ENCODE results near the gene NKX2-4. TPM values are rescaled to one million over a fixed set of nuclear protein-coding genes. Genes with fewer than 3 reads are reported as not detected.

NKX2-4 gene
- total RNA-seq, 1 experiment from 2014 or later: 0.15 TPM

GRCh38 chr20:21378259-21378658 is 19.1 kb downstream of the NKX2-4 start:
- H3K4me1 Mint-ChIP-seq: peaks cover 9 to 11% of the 10 kb centered on the region in 2 experiments; a peak in 3 of 4 replicates
- no peak overlapping the region for H4K91ac ChIP-seq (ENCODE audit: insufficient read length, low read depth, low read length)
- no peaks in the 10 kb centered on the region for H3K27me3 Mint-ChIP-seq (ENCODE audit: low read depth)
- no peak overlapping the region for H3K4me2 ChIP-seq (ENCODE audit: insufficient read depth, insufficient read length, low read length)
- H2BK12ac ChIP-seq (ENCODE audit: insufficient read length, low read depth, low read length): no peak overlapping the region
- no peaks in the 10 kb centered on the region for H4K20me1 ChIP-seq (ENCODE audit: control insufficient read depth, insufficient read depth, insufficient read length)
- no peaks in the 10 kb centered on the region for H3K9me3 ChIP-seq (ENCODE audit: control insufficient read depth, low read depth, low read length)
- WGBS (ENCODE audit: extremely low coverage, insufficient read length, low lambda C conversion rate): no CpG with 5 or more reads among the region's 5 CpGs
- H3K4ac ChIP-seq (ENCODE audit: low read depth, low read length): no peak overlapping the region
- no peak overlapping the region for H2BK5ac ChIP-seq (ENCODE audit: insufficient read length, low read length)
- no peak overlapping the region for H2BK120ac ChIP-seq (ENCODE audit: low read depth, low read length, poor library complexity, severe bottlenecking)
- H3K27ac Mint-ChIP-seq: no peak overlapping the region
- no peak overlapping the region for H3K27ac ChIP-seq (ENCODE audit: insufficient read length, low read depth, low read length)
- H3K36me3 Mint-ChIP-seq (ENCODE audit: insufficient read depth in 1 of 3, low read depth in 3 of 3): peaks cover 4 to 30% (median 29%) of the 10 kb centered on the region in 3 experiments; a peak in 5 of 7 replicates
- H3K14ac ChIP-seq (ENCODE audit: insufficient read depth, low read length): no peak overlapping the region
- no peak overlapping the region for H2AFZ ChIP-seq (ENCODE audit: low read length)
- no peaks in the 10 kb centered on the region for H3K9me3 Mint-ChIP-seq
- TF ChIP-seq CTCF (conservative IDR thresholded peaks at IDR 0.05): no peak
- H2BK20ac ChIP-seq (ENCODE audit: low read depth, low read length, poor library complexity, severe bottlenecking): no peak overlapping the region
- no peak overlapping the region for H3K23ac ChIP-seq (ENCODE audit: insufficient read length, low read depth, low read length)
- no peak overlapping the region for H3K4me3 Mint-ChIP-seq
- no peak overlapping the region for H2BK15ac ChIP-seq (ENCODE audit: low read depth, low read length)
- H3K9ac ChIP-seq (ENCODE audit: extremely low read depth, insufficient read length, low read length): no peak overlapping the region
- H3K56ac ChIP-seq (ENCODE audit: insufficient read length, low read depth, low read length): no peak overlapping the region
- no peak for DNase-seq
- no peaks in the 10 kb centered on the region for H3K79me1 ChIP-seq (ENCODE audit: insufficient read depth, low read depth, low read length, poor library complexity, severe bottlenecking)
- H3K27me3 ChIP-seq (ENCODE audit: insufficient read depth, low read length): no peaks in the 10 kb centered on the region
- H3T11ph ChIP-seq (ENCODE audit: low read length): no peak overlapping the region
- H4K5ac ChIP-seq (ENCODE audit: insufficient read length, low read depth, low read length): no peak overlapping the region
- H4K8ac ChIP-seq (replicated peaks; ENCODE audit: insufficient read length, low read depth, low read length): no peak overlapping the region
- H2AK5ac ChIP-seq (ENCODE audit: insufficient read length, low read length): no peak overlapping the region
- H3K79me2 ChIP-seq (ENCODE audit: insufficient read depth, low read length): peaks cover 3% of the 10 kb centered on the region; the same call in 1 of the 2 replicates
- no peak overlapping the region for H3K18ac ChIP-seq (ENCODE audit: insufficient read length, low read depth, low read length)
- no peaks in the 10 kb centered on the region for H3K23me2 ChIP-seq (ENCODE audit: insufficient read length, low read depth, low read length, poor library complexity, severe bottlenecking)
- no peaks in the 10 kb centered on the region for H3K4me1 ChIP-seq (ENCODE audit: insufficient read depth, low read length)

Data from H9 (cell line).